Parathyroid adenoma (tissue), 2 donors: ENCODE measurements around the gene CRYGA.

ENCODE experiments used
- H2AFZ ChIP-seq: fragments of 300-600 bp; sonication (generic); one replicate; pipeline ENCODE4 v1.7.0; 2017; ENCODE audit warnings: antibody characterized with exemption, mild to moderate bottlenecking
- H3K27ac ChIP-seq: fragments of 300-600 bp; sonication (generic); one replicate; pipeline ENCODE4 v1.7.0; 2017
- H3K27me3 ChIP-seq: fragments of 300-600 bp; sonication (generic); one replicate; pipeline ENCODE4 v1.7.0; 2017; ENCODE audit warnings: low read length; ENCODE audit not compliant: control insufficient read depth, insufficient read depth
- H3K36me3 ChIP-seq: fragments of 300-600 bp; sonication (generic); one replicate; pipeline ENCODE4 v1.7.0; 2017; ENCODE audit warnings: low read length; ENCODE audit not compliant: control insufficient read depth, insufficient read depth
- H3K4me1 ChIP-seq: fragments of 300-600 bp; sonication (generic); one replicate; pipeline ENCODE4 v1.7.0; 2017; ENCODE audit warnings: control low read depth
- H3K4me2 ChIP-seq: fragments of 300-600 bp; sonication (generic); one replicate; pipeline ENCODE4 v1.7.0; 2017; ENCODE audit warnings: low read length
- H3K4me3 ChIP-seq: fragments of 300-600 bp; sonication (generic); one replicate; pipeline ENCODE4 v1.7.0; 2017; ENCODE audit warnings: low read depth, low read length
- H3K79me2 ChIP-seq: fragments of 300-600 bp; sonication (generic); one replicate; pipeline ENCODE4 v1.7.0; 2017; ENCODE audit warnings: control low read depth
- H3K9ac ChIP-seq: fragments of 300-600 bp; sonication (generic); one replicate; pipeline ENCODE4 v1.7.0; 2017; ENCODE audit warnings: mild to moderate bottlenecking
- H3K9me3 ChIP-seq: fragments of 300-600 bp; sonication (generic); one replicate; pipeline ENCODE4 v1.7.0; 2017; ENCODE audit warnings: low read length; ENCODE audit not compliant: control insufficient read depth
- TF ChIP-seq, protein P1 (sequence below): fragments of 300-600 bp; sonication (generic); IDR thresholded peaks from one replicate; pipeline ENCODE4 v1.7.0; 2017; ENCODE audit warnings: antibody characterized with exemption, mild to moderate bottlenecking
- donor health status: primary hyperparathyroidism.

CRYGA gene

DNA sequence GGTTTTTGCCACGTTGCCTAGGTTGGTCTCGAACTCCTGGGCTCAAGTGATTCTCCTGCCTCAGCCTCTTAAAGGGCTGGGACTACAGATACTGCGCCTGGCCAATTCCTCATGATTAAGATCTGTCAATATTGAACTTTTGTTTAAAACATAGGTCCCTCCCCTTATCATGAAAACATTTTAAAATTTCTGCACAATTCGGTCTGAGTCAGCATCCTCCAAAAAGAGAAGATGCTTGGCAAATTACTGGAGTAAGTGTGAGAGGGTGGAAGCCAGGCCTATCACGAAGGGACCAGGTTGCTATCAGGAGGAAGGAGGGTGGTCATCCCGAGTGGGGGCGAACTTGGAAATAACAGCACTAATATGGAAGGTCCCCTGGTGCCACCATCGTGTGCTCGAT lies 10.8 kb upstream of the CRYGA start:
- H2AFZ ChIP-seq: no peak overlapping the region

DNA sequence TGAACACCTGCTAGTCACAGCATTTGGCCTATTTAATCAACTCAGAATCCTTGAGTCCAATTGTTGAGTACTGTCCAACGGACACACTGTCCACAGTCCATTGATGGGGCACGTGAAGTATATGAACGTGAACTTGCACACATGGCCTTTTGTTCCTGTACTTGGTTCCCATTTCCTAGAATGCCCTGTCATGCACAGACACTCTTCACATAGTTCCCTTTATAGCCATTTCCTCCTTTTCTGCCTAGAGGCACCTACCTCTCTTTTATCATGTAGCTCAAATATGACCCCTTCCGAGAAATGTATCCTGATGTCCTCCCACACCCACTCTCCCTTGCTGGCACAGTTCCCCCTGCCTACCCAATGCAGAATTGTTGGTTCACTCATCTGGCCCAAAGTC lies 8.7 kb upstream of the CRYGA start:
- H3K4me1 ChIP-seq: no peaks in the 10 kb centered on the region
- no peaks in the 10 kb centered on the region for H3K79me2 ChIP-seq
- no peaks in the 10 kb centered on the region for H3K9me3 ChIP-seq
- no peak overlapping the region for H3K9ac ChIP-seq
- H3K4me3 ChIP-seq: no peak overlapping the region
- H3K27me3 ChIP-seq: no peaks in the 10 kb centered on the region
- no peak overlapping the region for H3K4me2 ChIP-seq
- TF ChIP-seq, protein P1, sequence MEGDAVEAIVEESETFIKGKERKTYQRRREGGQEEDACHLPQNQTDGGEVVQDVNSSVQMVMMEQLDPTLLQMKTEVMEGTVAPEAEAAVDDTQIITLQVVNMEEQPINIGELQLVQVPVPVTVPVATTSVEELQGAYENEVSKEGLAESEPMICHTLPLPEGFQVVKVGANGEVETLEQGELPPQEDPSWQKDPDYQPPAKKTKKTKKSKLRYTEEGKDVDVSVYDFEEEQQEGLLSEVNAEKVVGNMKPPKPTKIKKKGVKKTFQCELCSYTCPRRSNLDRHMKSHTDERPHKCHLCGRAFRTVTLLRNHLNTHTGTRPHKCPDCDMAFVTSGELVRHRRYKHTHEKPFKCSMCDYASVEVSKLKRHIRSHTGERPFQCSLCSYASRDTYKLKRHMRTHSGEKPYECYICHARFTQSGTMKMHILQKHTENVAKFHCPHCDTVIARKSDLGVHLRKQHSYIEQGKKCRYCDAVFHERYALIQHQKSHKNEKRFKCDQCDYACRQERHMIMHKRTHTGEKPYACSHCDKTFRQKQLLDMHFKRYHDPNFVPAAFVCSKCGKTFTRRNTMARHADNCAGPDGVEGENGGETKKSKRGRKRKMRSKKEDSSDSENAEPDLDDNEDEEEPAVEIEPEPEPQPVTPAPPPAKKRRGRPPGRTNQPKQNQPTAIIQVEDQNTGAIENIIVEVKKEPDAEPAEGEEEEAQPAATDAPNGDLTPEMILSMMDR: no peak
- no peak overlapping the region for H2AFZ ChIP-seq
- H3K27ac ChIP-seq: no peak overlapping the region
- H3K36me3 ChIP-seq: no peaks in the 10 kb centered on the region

More for the DNA sequence above, 10.8 kb upstream of the CRYGA start:
- Histone ChIP-seq H3K27ac (no peak overlapping the region), H3K4me3 (no peak overlapping the region), H3K9me3 (no peaks in the 10 kb centered on the region), H3K36me3 (no peaks in the 10 kb centered on the region), H3K4me1 (no peaks in the 10 kb centered on the region), H3K4me2 (no peak overlapping the region), H3K9ac (no peak overlapping the region), H3K79me2 (no peaks in the 10 kb centered on the region), H3K27me3 (no peaks in the 10 kb centered on the region)
- TF ChIP-seq, protein P1: no peak

DNA sequence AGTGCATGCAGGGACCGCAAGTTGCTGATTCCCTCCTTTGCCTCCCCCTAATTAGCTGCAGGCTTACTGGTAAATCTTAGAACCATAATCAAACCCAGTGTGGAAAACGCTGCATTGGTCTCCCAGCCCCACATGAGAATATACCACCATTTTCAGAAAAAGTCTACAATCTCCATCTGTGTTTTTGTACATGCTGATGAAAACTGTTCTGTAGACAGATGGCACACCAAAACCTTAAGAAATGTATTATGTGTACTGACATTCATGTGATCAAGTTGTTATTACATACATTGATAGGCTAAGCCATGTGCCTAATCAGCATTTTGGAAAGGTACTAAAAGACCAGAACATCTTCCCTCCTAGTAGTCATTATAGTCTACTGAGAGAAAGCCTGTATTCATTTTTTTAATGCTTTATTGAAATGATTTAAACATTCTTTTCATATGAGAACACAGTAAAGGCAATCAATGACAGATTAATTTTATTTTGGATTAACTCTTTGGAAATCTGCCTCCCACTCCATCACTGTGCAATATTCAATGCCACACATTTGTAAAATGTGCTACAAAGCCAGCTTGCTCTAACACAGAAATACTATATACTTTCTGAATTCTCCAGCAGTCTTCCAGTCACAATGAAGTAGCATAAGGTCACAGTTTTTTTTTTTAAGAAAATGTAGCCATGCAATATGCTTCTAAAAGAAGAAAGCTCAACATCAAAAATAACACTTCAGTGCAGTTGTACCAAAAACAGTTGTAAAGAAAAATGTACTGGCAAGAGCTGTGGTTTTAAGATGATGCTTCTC lies 1.8 kb upstream of the CRYGA start:
- H3K9ac ChIP-seq: no peak overlapping the region
- H3K4me3 ChIP-seq: no peak overlapping the region
- no peak overlapping the region for H2AFZ ChIP-seq
- no peaks in the 10 kb centered on the region for H3K4me1 ChIP-seq
- H3K79me2 ChIP-seq: no peaks in the 10 kb centered on the region
- no peaks in the 10 kb centered on the region for H3K27me3 ChIP-seq
- TF ChIP-seq, protein P1: no peak
- H3K4me2 ChIP-seq: no peak overlapping the region
- H3K9me3 ChIP-seq: no peaks in the 10 kb centered on the region
- no peaks in the 10 kb centered on the region for H3K36me3 ChIP-seq
- no peak overlapping the region for H3K27ac ChIP-seq

DNA sequence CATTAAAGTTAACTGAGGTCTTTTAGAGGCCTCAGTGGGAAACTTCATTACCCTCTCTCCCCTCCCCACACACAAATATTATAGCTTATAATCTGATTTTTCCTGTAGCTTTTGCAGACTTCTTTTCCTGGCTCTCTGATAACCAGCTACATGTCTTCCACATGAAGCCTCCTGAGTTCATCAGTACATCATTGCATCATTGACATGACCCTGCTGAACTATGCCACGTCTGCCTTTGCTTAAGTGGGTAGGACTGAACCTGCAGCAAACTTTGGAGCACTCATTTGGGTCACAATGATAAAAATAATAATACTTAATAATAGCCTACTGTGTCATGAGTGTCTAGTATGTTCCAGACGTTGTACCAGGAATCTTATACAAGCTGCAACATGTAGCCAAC lies 7.0 kb downstream of the CRYGA start:
- TF ChIP-seq, protein P1: no peak
- Histone ChIP-seq H2AFZ (no peak overlapping the region), H3K4me2 (no peak overlapping the region), H3K36me3 (no peaks in the 10 kb centered on the region), H3K9ac (no peak overlapping the region), H3K4me3 (no peak overlapping the region), H3K4me1 (no peaks in the 10 kb centered on the region), H3K79me2 (no peaks in the 10 kb centered on the region), H3K27me3 (no peaks in the 10 kb centered on the region), H3K9me3 (no peaks in the 10 kb centered on the region), H3K27ac (no peak overlapping the region)

DNA sequence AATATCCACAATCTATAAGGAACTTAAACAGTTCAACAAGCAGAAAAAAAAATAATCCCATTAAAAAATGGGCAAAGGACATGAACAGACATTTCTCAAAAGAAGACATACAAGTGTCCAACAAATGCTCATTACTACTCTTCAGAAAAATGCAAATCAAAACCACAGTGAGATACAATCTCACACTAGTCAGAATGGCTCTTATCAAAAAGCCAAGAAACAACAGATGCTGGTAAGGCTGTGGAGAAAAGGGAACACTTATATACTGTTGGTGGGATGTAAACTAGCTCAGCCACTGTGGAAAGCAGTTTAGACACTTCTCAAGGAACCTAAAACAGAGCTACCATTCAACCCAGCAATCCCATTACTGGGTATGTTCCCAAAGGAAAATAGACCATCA lies 10.2 kb downstream of the CRYGA start:
- Histone ChIP-seq H3K27ac (no peak overlapping the region), H3K4me1 (no peaks in the 10 kb centered on the region), H3K9me3 (no peaks in the 10 kb centered on the region), H3K36me3 (no peaks in the 10 kb centered on the region), H2AFZ (no peak overlapping the region), H3K79me2 (no peaks in the 10 kb centered on the region), H3K9ac (no peak overlapping the region), H3K4me3 (no peak overlapping the region), H3K4me2 (no peak overlapping the region), H3K27me3 (no peaks in the 10 kb centered on the region)
- TF ChIP-seq, protein P1: no peak
